Mucosa of descending colon (tissue), 3 donors: ENCODE results near the gene SERBP1. TPM values are rescaled to one million over a fixed set of nuclear protein-coding genes. Genes with fewer than 3 reads are reported as not detected.

Source experiments
- ATAC-seq: fragments of 200-7000 bp; cut with Tn5 transposase; one replicate; pipeline ENCODE4 v1.9.1; 2020; ENCODE audit warnings: mild to moderate bottlenecking, moderate library complexity
- DNase-seq, 3 donors: peaks; one replicate each; pipeline ENCODE4 v3.0.0-alpha.2; 2020
- H3K36me3 ChIP-seq: fragments of 200-600 bp; one replicate; pipeline ENCODE4 v1.8.0; 2021; ENCODE audit warnings: low read depth, mild to moderate bottlenecking
- H3K4me1 ChIP-seq: fragments of 200-600 bp; one replicate; pipeline ENCODE4 v1.8.0; 2021; ENCODE audit warnings: low read depth, mild to moderate bottlenecking
- H3K4me3 ChIP-seq: fragments of 200-600 bp; one replicate; pipeline ENCODE4 v1.8.0; 2021; ENCODE audit warnings: mild to moderate bottlenecking
- H3K9me3 ChIP-seq: fragments of 200-600 bp; one replicate; pipeline ENCODE4 v1.8.0; 2021; ENCODE audit warnings: mild to moderate bottlenecking
- CTCF ChIP-seq: fragments of 200-600 bp; IDR thresholded peaks from one replicate; pipeline ENCODE4 v1.8.0; 2022; ENCODE audit warnings: antibody characterized with exemption, mild to moderate bottlenecking
- intact Hi-C, 2 donors: fragments of 100-400 bp; cut with DNase I in 1 of 2; cut with micrococcal nuclease in 1 of 2; formaldehyde crosslinking; loops; one replicate each; pipeline versions ENCODE4 v1.11.0 to v1.11.1; 2022; cut with DNase I, micrococcal nuclease
- total RNA-seq, 3 donors: library from RNA; stranded (reverse); fragmentation: NEBNext Ultra II Directional in 2 of 3; extraction: Animal tissue kit (Norgen Biotek cat#: 25700) in 2 of 3; gene quantifications; one replicate each; pipeline versions ENCODE4 v1.2.1 to v1.2.4, GENCODE V29; 2021 to 2023
- donor health status: DM: no; HTN: no; CAD: no; lungs with moderate emphysema.
- donor health status: DM: no; HTN: no; CAD: no.
- donor health status: DM: no; HTN: yes; CAD: no.

Gene SERBP1
- total RNA-seq, 3 donors from 2014 or later = 134 to 160 (median 155) TPM

- no peaks in the 10 kb centered on the region for H3K4me1 ChIP-seq
- no peak for DNase-seq
- intact Hi-C loops = no loop called here
- H3K9me3 ChIP-seq = no peaks in the 10 kb centered on the region
- H3K36me3 ChIP-seq = no peaks in the 10 kb centered on the region
- ATAC-seq = no peak
- no peak for TF ChIP-seq CTCF
- no peak overlapping the region for H3K4me3 ChIP-seq
Measured at GRCh38 chr1:67368046-67368514, 62.1 kb downstream of the SERBP1 start.

DNA sequence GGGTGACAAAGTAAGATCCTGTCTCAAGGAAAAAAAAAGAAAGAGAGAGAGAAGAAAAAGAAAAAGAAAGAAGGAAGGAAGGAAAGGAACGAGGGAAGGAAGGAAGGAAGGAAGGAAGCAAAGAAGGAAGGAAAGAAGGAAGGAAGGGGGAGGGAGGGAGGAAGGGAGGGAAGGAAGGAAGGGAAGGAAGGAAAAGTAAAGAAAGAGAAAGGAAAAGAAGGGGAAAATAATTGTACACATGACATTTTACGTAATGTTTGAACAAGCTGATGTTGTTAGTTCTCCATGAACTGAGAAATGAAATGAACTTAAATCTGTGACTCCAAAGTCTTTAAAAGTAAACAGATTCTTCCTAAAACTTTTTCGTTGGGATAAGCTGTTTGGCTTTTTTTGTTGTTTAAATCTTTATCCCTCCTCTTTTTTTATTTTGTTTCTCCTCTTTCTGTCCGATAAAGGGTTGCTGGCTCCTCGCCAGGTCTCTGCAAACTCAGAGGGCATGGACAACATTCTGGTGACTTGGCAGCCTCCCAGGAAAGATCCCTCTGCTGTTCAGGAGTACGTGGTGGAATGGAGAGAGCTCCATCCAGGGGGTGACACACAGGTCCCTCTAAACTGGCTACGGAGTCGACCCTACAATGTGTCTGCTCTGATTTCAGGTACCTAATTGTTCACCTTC is 62.7 kb downstream of the SERBP1 start:
- H3K4me3 ChIP-seq = no peak overlapping the region
- DNase-seq = peak in 1 of 3 donors; percentile 27
- H3K4me1 ChIP-seq = no peaks in the 10 kb centered on the region
- TF ChIP-seq CTCF = no peak
- ATAC-seq = no peak
- no peaks in the 10 kb centered on the region for H3K9me3 ChIP-seq
- no peaks in the 10 kb centered on the region for H3K36me3 ChIP-seq
- intact Hi-C loops = no loop called here

DNA sequence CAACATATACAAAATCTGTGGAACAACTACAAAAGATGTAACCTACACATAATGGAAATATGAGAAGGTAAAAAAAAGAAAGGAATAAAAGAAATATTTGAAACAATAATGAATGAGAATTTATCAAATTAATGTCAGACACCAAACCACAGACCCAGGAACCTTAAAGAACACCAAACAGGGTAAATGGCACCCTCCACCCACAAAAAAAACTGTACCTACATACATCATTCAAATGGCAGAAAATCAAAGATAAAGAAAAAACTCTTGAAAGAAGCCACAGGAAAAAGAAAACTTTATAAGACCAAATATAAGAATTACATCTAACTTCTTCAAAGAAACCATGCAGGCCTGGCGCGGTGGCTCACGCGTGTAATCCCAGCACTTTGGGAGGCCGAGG is 68.6 kb downstream of the SERBP1 start:
- intact Hi-C loops = no loop called here
- no peak for TF ChIP-seq CTCF
- ATAC-seq = no peak

DNA sequence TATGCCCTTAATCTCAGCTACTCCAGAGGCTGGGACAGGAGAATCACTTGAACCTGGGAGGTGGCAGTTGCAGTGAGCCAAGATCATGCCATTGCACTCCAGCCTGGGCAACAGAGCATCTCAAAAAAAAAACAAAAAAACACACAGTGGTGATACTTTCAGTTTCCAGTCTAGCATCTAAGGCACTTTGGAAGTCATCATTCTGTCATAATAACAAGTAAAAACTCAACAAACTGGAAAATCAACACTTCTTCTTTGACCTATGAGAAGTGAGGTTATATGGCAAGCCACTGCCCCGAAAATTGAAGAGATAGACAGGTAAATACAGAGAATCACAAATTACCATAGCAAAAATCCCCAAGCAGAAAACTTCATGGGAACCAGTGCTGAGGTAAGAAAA is 70.6 kb downstream of the SERBP1 start:
- H3K4me3 ChIP-seq = no peak overlapping the region
- H3K4me1 ChIP-seq = no peaks in the 10 kb centered on the region
- DNase-seq = no peak
- TF ChIP-seq CTCF = no peak
- no peak for ATAC-seq
- intact Hi-C loops = no loop called here
- no peaks in the 10 kb centered on the region for H3K9me3 ChIP-seq
- H3K36me3 ChIP-seq = no peaks in the 10 kb centered on the region

More for the DNA sequence above, 68.6 kb downstream of the SERBP1 start:
- Histone ChIP-seq H3K36me3 (no peaks in the 10 kb centered on the region), H3K4me3 (no peak overlapping the region), H3K4me1 (no peaks in the 10 kb centered on the region), H3K9me3 (no peaks in the 10 kb centered on the region)
- DNase-seq = no peak

Other genes with a start within 250 kb of the SERBP1 start
- gene IL12RB2, start 122.5 kb downstream of the SERBP1 start, total RNA-seq = 1 to 10 TPM in 1 of 3 donors, under 1 TPM in 2; 0.55 to 1.7 (median 0.92) TPM